ENCODE data around the gene GPR32.
"Not testable (repeated sequence)": the region's sequence is repeated elsewhere in the genome, so short reads cannot be mapped to it uniquely, and the experiment has no call there.

The GPR32 gene

GRCh38 chr19:50770164-50770563 is at the start of gene GPR32:
TSS of gene GPR32 (plus strand) at chr19:50770464. CDS start at chr19:50770601, 137 bp downstream.
- DNase-seq (ENCODE audit: low read depth in 2 of 2): not testable (repeated sequence)

DNA sequence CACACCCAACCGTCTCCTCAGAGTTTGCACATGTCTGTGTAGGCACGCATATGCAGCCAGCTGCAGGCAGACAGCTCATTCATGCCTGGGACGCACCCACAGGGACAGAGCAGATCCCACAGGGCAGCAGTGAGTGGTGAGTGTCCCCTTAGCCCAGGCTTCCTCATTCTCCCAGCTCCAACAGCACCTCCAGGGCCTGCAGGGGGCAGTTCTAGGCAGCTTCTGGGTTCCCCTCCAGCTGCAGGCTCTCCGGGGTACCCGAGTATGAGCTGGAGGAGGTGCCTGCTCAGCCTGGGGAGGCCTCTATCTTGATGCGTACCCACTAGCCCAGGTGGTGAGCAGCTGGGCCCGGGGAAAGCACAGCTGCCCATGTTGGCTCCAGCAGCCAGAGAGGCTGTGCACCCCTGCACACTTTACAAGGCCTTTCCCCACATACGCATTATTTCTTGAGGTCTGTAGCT is 49.3 kb upstream of the GPR32 start:
- DNase-seq (ENCODE audit: low read depth in 2 of 2): no peak

DNA sequence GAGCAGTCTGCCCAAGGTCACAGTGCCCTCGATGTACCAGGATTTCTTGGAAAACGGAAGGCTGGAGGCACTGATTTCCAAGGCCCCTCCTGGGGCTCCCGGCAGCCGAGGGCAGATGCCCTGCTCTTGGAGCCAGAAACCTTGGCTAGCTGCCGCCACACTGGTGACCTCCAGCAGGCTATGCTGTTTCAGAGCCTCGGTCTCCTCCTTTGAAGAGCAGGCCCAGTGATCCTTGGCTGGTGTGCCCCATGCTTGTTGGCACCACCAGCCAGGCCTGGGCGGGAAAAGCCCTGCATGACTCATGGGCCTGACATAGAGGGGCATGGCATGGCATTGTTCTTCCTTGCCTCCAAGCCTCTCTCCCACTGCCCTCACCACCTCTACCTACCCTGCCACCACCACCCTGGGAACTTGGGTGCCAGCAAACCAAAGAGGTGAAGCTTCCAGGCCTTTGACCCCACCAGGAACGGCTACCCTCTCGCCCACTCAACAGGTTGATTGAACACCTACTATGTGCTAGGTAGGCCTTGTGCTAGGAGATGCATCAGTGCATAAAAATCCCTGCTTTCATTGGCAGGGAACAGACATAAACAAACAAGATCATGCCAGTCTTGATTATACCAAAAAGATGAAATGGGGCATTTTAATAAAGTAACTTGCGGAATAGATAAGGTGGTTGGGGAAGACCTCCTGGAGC is 48.7 kb upstream of the GPR32 start:
- DNase-seq (ENCODE audit: low read depth in 2 of 2): no peak

DNA sequence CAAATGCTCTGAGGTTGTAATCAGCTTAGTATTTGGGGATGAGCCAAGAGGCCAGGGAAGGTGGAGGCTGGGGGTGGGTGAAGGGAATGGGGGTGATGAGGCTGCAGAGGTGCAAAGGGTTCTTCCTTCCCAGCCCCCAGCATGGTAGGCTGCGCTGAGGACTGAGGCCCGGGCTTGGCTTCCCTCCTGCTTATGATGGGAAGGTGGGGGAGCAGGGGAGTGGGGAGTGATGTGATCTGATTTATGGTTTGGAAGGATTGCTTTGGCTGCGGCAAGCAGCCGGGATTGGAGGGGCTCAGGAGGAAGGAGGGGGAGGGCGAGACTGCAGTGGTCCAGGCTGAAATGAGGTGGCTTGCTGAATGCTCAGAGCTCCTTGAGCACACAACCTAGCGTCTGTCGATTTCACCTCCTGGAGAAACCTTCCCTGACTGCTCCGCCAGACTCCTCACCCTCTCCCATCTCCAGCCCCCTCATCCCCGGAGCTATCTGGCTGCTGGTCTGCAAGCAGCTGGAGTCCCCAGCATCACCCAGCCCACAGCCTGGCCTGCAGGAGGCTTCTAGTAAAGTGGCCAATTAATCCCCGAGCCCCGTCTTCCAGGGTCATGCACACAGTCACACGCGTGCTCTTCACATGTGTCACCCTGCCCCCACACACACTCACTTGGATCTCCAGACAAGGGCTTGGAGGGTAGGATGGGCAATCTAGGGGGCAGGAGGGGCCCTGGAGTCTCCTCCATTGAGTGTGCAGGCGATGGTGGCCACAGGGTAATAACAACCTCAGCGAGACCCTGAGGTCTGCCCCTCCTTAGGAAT is 47.9 kb upstream of the GPR32 start:
- no peak for DNase-seq (ENCODE audit: low read depth in 2 of 2)

DNA sequence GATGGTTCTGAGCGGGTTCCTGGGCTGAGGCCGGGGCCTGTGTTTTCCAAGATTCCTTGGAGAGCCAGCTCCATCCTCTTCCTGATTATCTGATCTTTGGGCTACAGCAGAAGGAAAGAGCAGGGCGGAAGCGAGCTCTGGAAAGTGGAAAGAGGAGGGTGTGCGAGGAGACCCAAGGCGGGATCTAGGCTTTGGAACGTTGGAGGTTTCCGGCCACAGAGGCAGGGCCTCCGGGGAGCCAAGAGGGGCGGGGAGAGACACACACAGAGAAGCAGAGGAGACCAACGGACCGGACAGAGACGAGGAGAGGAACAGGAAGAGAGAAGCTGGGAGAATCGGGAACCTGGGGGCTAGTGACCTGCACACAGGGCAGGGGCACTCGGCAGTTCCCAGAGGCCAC is 47.2 kb upstream of the GPR32 start, which contains the start of gene CLEC11A:
Gene CLEC11A, plus strand, starts transcription at position 296 of the 400 bp plus-strand sequence. CDS start 162 bp downstream, outside the sequence.
- no peak for DNase-seq (ENCODE audit: low read depth in 2 of 2)

DNA sequence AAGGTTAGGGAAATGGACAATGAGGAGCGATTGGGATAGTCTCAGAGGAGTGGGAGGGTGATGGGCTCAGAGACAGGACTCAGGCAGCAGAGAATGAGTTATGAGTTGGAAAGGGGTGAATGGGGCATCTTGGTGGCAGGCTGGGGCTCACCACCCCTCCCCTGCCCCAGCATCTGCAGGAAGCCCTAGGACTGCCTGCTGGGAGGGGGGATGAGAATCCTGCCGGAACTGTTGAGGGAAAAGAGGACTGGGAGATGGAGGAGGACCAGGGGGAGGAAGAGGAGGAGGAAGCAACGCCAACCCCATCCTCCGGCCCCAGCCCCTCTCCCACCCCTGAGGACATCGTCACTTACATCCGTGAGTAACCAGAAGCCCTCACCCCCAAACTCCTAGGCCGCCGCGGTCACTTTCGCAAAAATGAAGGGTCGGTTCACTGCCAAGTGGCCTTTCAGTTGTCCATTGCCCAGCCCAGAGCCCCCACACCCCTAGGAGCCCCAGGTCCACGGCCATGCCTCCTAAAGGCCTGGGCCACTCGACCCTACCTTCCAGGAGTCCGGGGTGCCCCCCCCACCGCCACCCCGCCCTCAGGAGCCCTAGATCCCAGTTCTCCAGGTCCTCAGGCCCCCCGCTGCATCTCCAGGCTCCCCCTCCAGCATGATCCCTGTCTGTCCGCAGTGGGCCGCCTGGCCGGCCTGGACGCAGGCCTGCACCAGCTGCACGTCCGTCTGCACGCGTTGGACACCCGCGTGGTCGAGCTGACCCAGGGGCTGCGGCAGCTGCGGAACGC is 46.3 kb upstream of the GPR32 start:
- no peak for DNase-seq (ENCODE audit: low read depth in 2 of 2)

DNA sequence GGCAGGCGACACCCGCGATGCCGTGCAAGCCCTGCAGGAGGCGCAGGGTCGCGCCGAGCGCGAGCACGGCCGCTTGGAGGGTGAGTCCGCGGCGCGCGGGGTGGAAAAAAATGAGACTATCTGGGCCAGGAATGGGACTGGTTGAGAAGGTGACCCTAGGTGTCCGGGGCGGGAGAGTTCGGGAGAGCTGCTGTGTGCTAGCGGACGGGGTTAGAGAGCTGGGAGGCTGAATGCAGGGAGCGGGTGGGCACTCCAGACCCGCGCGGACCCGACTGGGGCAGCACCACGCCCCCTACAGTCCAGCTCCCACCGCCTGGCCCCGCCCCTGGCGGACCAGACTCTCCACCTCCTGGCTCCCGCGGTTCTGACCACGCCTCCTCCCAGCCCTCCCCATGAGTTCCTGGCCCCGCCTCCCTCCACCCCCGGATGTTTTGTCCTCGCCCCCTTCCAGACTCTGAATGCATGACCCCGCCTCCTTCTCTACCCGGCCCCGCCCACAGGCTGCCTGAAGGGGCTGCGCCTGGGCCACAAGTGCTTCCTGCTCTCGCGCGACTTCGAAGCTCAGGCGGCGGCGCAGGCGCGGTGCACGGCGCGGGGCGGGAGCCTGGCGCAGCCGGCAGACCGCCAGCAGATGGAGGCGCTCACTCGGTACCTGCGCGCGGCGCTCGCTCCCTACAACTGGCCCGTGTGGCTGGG is 45.6 kb upstream of the GPR32 start:
- DNase-seq (ENCODE audit: low read depth in 2 of 2): peak; percentile 90

GRCh38 chr19:50725218-50725910 is 44.9 kb upstream of the GPR32 start:
- no peak for DNase-seq (ENCODE audit: low read depth in 2 of 2)

GRCh38 chr19:50725911-50726230 is 44.4 kb upstream of the GPR32 start:
- no peak for DNase-seq (ENCODE audit: low read depth in 2 of 2)

DNA sequence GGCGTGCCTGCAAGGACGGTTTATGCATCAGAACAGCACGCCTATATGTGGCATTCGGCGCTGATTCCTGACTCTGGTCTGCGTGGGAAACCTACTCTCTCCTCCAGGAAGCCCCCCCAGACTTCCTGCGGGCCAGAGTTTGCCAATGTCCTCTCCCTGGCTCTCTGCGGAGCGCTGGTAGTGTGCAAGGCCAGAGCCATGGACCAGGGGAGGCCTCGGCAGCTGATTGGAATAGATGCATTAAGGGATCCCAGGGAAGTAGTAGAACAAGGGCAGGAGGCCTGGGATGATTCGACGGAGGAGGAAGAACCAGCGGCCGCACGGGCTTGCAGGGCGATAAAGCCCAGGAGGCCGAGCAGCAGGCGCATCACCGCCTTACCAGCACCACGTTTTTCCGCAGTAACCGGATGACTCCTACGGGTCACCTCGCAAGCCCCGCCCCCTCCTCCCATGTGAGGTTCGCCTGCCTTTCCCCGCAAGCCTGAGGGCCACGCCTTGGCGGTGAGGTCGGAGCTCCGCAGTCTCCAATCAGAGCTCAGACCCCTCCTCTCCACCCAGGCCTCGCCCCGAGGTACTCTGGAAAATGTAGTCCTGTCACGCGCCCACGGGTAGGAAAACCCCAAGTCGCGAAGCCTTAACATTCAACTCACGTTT is 42.1 kb upstream of the GPR32 start:
- peak; percentile 33 to 53 for DNase-seq (ENCODE audit: low read depth in 2 of 2)

GRCh38 chr19:50729894-50730293 is 40.4 kb upstream of the GPR32 start:
- no peak for DNase-seq (ENCODE audit: low read depth in 2 of 2)

GRCh38 chr19:50735869-50736268 is 34.4 kb upstream of the GPR32 start:
- no peak for DNase-seq (ENCODE audit: low read depth in 2 of 2)

DNA sequence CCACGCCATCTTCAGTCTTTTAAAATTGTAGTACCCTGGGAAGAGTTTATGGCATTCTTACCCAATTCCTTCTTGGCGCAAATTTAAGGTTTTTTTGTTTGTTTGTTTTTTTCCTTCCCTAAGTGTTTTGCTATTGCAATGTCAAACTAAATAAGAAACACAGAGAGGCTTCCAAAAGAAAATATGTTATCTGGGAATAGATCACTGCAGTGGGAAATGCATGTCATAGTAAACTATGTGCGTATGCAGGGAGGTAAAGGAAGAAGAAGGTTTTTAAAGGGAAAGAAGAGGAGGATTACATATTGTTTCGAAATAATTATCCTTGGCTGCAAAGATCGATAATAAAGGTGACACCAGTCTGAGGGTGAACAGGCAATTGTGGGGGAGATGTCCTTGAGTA is 33.9 kb upstream of the GPR32 start:
- DNase-seq (ENCODE audit: low read depth in 2 of 2): no peak

DNA sequence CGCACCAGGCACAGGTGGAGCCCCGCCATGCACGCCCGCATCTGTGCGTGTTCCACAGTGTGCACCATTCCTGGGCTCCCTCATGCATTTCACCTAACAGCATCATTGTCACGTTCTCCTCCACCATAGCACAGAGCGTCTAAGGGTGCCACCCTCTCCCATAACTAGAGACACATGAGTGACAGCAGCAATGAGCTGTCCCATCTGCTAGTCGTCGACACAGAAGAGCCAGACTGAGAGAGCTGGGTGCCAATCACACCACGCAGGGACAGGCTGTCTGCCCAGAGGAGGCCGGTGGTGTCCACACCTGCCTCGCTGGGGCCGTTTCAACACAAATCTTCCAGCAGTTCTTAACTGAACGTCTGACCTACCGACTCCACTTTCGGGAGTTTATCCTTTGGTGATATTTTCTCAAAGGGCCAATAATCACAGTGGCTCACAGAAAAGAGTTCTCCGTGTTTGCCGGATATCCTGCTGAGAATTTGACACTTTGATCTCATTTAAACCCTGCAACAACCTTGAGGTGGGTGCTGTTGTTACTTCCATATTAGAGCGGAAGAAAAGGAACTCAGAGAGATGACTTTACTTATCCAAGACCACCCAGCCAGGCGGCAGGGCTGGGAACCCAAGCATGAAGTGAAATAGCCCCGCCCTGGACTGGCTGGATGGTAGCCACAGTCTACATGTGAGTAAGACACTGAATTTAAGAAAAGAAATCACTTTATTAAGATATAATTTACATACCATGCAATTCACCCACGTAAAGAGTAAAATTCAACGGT is 30.9 kb upstream of the GPR32 start:
- no peak for DNase-seq (ENCODE audit: low read depth in 2 of 2)

GRCh38 chr19:50739914-50740426 is 30.3 kb upstream of the GPR32 start:
- no peak for DNase-seq (ENCODE audit: low read depth in 2 of 2)

GRCh38 chr19:50741179-50741933 is 28.9 kb upstream of the GPR32 start:
- DNase-seq (ENCODE audit: low read depth in 2 of 2): no peak

GRCh38 chr19:50743537-50743936 is 26.7 kb upstream of the GPR32 start:
- DNase-seq (ENCODE audit: low read depth in 2 of 2): no peak

DNA sequence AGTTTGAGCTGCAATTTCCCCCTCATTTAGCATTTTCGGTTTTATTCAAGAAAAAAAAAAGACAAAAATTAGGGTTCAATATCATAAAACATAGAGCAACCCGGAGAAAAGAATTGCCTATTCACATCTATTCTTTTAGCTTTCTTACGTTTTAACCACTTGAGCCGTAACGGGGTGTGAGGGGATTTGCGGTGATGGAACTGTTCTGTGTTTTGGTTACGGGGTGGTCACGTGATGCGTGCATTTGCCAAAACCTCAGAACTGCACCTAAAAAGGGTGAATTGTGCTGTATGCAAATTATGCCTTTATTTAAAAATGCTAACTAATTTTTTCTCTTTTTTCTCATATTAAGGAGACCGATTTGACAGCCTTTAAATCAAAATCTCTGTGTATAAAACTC is 25.0 kb upstream of the GPR32 start:
- DNase-seq (ENCODE audit: low read depth in 2 of 2): no peak

- not testable (repeated sequence) for DNase-seq (ENCODE audit: low read depth in 2 of 2)
Measured at GRCh38 chr19:50747141-50747540, 23.1 kb upstream of the GPR32 start.

All from stimulated activated CD8-positive, alpha-beta memory T cell treated with anti-CD3 and anti-CD28 coated beads, Interleukin-2, amount 100 ng/mL, for 1 hour (primary cell).